Loucy (cell line): ENCODE results near the gene TGFBR3.

Experiments
- H2AFZ ChIP-seq: fragments of 200-600 bp; sonication (generic); 2 replicates; pipeline ENCODE4 v1.6.0; 2016; ENCODE audit warnings: antibody characterized with exemption, mild to moderate bottlenecking, low read length, moderate library complexity
- H3F3A ChIP-seq: fragments of 200-600 bp; 2 replicates; pipeline ENCODE4 v1.6.0; 2016; ENCODE audit warnings: antibody characterized with exemption, low read depth, mild to moderate bottlenecking
- H3K27me3 ChIP-seq: fragments of 200-600 bp; sonication (generic); 2 replicates; pipeline ENCODE4 v1.6.1; 2014; ENCODE audit warnings: low read length, mild to moderate bottlenecking; ENCODE audit not compliant: insufficient read depth, poor library complexity, severe bottlenecking
- H3K36me3 ChIP-seq: fragments of 200-600 bp; sonication (generic); 2 replicates; pipeline ENCODE4 v1.6.1; 2016; ENCODE audit warnings: low read length; ENCODE audit not compliant: insufficient read depth
- H3K4me1 ChIP-seq: fragments of 200-600 bp; sonication (generic); 2 replicates; pipeline ENCODE4 v1.5.1; 2014; ENCODE audit warnings: low read length, mild to moderate bottlenecking; ENCODE audit not compliant: insufficient read depth, poor library complexity, severe bottlenecking
- H3K4me2 ChIP-seq: fragments of 200-600 bp; sonication (generic); 2 replicates; pipeline ENCODE4 v1.6.0; 2014; ENCODE audit warnings: antibody characterized with exemption, low read length, low read depth, mild to moderate bottlenecking; ENCODE audit not compliant: poor library complexity, severe bottlenecking
- H3K4me3 ChIP-seq: fragments of 200-600 bp; sonication (generic); 2 replicates; pipeline ENCODE4 v1.5.1; 2014; ENCODE audit warnings: low read length, mild to moderate bottlenecking, mixed read lengths; ENCODE audit not compliant: poor library complexity, severe bottlenecking
- H3K79me2 ChIP-seq: fragments of 200-600 bp; sonication (generic); 2 replicates; pipeline ENCODE4 v1.6.1; 2014; ENCODE audit warnings: low read length; ENCODE audit not compliant: insufficient read depth
- H3K9ac ChIP-seq: fragments of 200-600 bp; sonication (generic); 2 replicates; pipeline ENCODE4 v1.6.0; 2014; ENCODE audit warnings: mild to moderate bottlenecking, low read depth, low read length, moderate library complexity; ENCODE audit not compliant: poor library complexity, severe bottlenecking
- H3K9me2 ChIP-seq: fragments of 200-600 bp; sonication (generic); replicated peaks from 2 replicates; pipeline ENCODE4 v1.6.1; 2016; ENCODE audit warnings: low read depth, low read length, mixed read lengths
- H3K9me3 ChIP-seq: fragments of 200-600 bp; sonication (generic); 2 replicates; pipeline ENCODE4 v1.6.1; 2014; ENCODE audit warnings: mild to moderate bottlenecking, antibody characterized with exemption, low read length, low read depth; ENCODE audit not compliant: insufficient read depth
- H4K20me1 ChIP-seq: fragments of 200-600 bp; sonication (generic); 2 replicates; pipeline ENCODE4 v1.6.0; 2014; ENCODE audit warnings: antibody characterized with exemption, low read length, mild to moderate bottlenecking; ENCODE audit not compliant: insufficient read depth, poor library complexity, severe bottlenecking
- CTCF ChIP-seq: fragments of 200-600 bp; sonication (generic); conservative IDR thresholded peaks from 2 replicates; pipeline ENCODE4 v1.5.1; 2014; ENCODE audit warnings: mild to moderate bottlenecking, antibody characterized with exemption, low read length
- EZH2phosphoT487 ChIP-seq: fragments of 200-600 bp; IDR thresholded peaks from 2 replicates; pipeline ENCODE4 v1.6.1; 2018; ENCODE audit warnings: antibody characterized with exemption, mild to moderate bottlenecking, moderate library complexity, borderline replicate concordance

Gene TGFBR3

GRCh38 chr1:91637539-91637994 lies 248.4 kb downstream of the TGFBR3 start:
- no peaks in the 10 kb centered on the region for H3F3A ChIP-seq
- H3K27me3 ChIP-seq: no peaks in the 10 kb centered on the region
- no peaks in the 10 kb centered on the region for H3K4me1 ChIP-seq
- no peaks in the 10 kb centered on the region for H3K36me3 ChIP-seq
- H3K9me2 ChIP-seq: no peaks in the 10 kb centered on the region
- H4K20me1 ChIP-seq: no peaks in the 10 kb centered on the region
- no peak overlapping the region for H2AFZ ChIP-seq
- no peaks in the 10 kb centered on the region for H3K79me2 ChIP-seq
- H3K4me3 ChIP-seq: no peak overlapping the region
- TF ChIP-seq CTCF (no peak), EZH2phosphoT487 (no peak)
- H3K9me3 ChIP-seq: no peaks in the 10 kb centered on the region
- no peak overlapping the region for H3K4me2 ChIP-seq
- no peak overlapping the region for H3K9ac ChIP-seq

- no peaks in the 10 kb centered on the region; the same call in 1 of the 2 replicates for H3K9me3 ChIP-seq
- H3K9ac ChIP-seq: no peak overlapping the region
Measured at GRCh38 chr1:91635763-91636162, 250.2 kb downstream of the TGFBR3 start.

GRCh38 chr1:91633438-91633837 lies 252.5 kb downstream of the TGFBR3 start:
- TF ChIP-seq CTCF: no peak
- no peak for TF ChIP-seq EZH2phosphoT487
- no peak overlapping the region for H3K4me3 ChIP-seq
- no peaks in the 10 kb centered on the region for H3K79me2 ChIP-seq
- H3K4me1 ChIP-seq: no peaks in the 10 kb centered on the region
- H3F3A ChIP-seq: no peaks in the 10 kb centered on the region
- no peak overlapping the region for H2AFZ ChIP-seq
- no peak overlapping the region for H3K4me2 ChIP-seq
- no peak overlapping the region for H3K9ac ChIP-seq
- no peaks in the 10 kb centered on the region; the same call in 1 of the 2 replicates for H3K9me3 ChIP-seq
- H3K9me2 ChIP-seq: no peaks in the 10 kb centered on the region
- no peaks in the 10 kb centered on the region for H3K36me3 ChIP-seq
- H3K27me3 ChIP-seq: no peaks in the 10 kb centered on the region
- H4K20me1 ChIP-seq: no peaks in the 10 kb centered on the region

More at GRCh38 chr1:91635763-91636162, 250.2 kb downstream of the TGFBR3 start:
- Histone ChIP-seq H3K4me1 (no peaks in the 10 kb centered on the region), H3K4me3 (no peak overlapping the region), H3K4me2 (no peak overlapping the region), H4K20me1 (no peaks in the 10 kb centered on the region), H3K36me3 (no peaks in the 10 kb centered on the region), H3F3A (no peaks in the 10 kb centered on the region), H2AFZ (no peak overlapping the region), H3K27me3 (no peaks in the 10 kb centered on the region), H3K9me2 (no peaks in the 10 kb centered on the region), H3K79me2 (no peaks in the 10 kb centered on the region)
- TF ChIP-seq CTCF: no peak
- no peak for TF ChIP-seq EZH2phosphoT487
